SK-N-SH (cell line): ENCODE data around the gene ZNF546. TPM values are rescaled to one million over a fixed set of nuclear protein-coding genes. Genes with fewer than 3 reads are reported as not detected.

Experiments used
- CTCF ChIA-PET: fragments of 300-600, 350-600 bp; formaldehyde crosslinking; extraction: SDS; loops from one replicate; lab custom pipeline; 2021; lab: Yijun Ruan, JAX
- POLR2A ChIA-PET: fragments of 350-600 bp; sonication (Branson Sonifier 250); formaldehyde crosslinking; extraction: SDS; loops from one replicate; lab custom pipeline; 2020; ENCODE audit warnings: antibody characterized with exemption, inconsistent platforms; lab: Yijun Ruan, JAX
- DNase-seq: peaks from one replicate; pipeline ENCODE4 v3.0.0; 2012
- H2AFZ ChIP-seq: fragments of 200-600 bp; sonication (generic); 2 replicates; pipeline ENCODE4 v1.8.1; 2016; ENCODE audit warnings: antibody characterized with exemption, mild to moderate bottlenecking, low read depth
- H3F3A ChIP-seq: fragments of 200-600 bp; sonication (generic); replicated peaks from 2 replicates; pipeline ENCODE3; 2016; ENCODE audit warnings: antibody characterized with exemption, mild to moderate bottlenecking; ENCODE audit not compliant: insufficient read depth
- H3K27ac ChIP-seq, 2 experiments: fragments of 200-500 bp in 1 of 2; fragments of 200-600 bp in 1 of 2; sonication (Bioruptor generic) in 1 of 2; sonication (generic), shearing (Covaris generic) in 1 of 2; 2 replicates each; pipeline versions ENCODE4 v1.5.1 to v1.6.1; 2014 to 2016; ENCODE audit warnings: low read depth in 2 of 2, inconsistent platforms in 1 of 2, low read length in 1 of 2, mild to moderate bottlenecking in 1 of 2, mixed read lengths in 1 of 2
- H3K27me3 ChIP-seq: fragments of 200-600 bp; sonication (generic), shearing (Covaris generic); 2 replicates; pipeline ENCODE4 v1.6.1; 2016; ENCODE audit warnings: mixed run types; ENCODE audit not compliant: insufficient read depth
- H3K36me3 ChIP-seq, 2 experiments: fragments of 200-500 bp in 1 of 2; fragments of 200-600 bp in 1 of 2; sonication (Bioruptor generic) in 1 of 2; sonication (generic) in 1 of 2; replicated peaks in 1 of 2; 2 replicates each; pipeline versions ENCODE3 to v1.5.1; 2014 to 2016; ENCODE audit warnings: low read length in 1 of 2, mild to moderate bottlenecking in 1 of 2; ENCODE audit not compliant: insufficient read depth in 2 of 2, control insufficient read depth in 1 of 2
- H3K4me1 ChIP-seq, 2 experiments: fragments of 200-500 bp in 1 of 2; fragments of 200-600 bp in 1 of 2; sonication (Bioruptor generic) in 1 of 2; sonication (generic), shearing (Covaris generic) in 1 of 2; 2 replicates each; pipeline versions ENCODE4 v1.5.1 to v1.6.1; 2014 to 2016; ENCODE audit warnings: low read depth in 1 of 2, low read length in 1 of 2, mixed run types in 1 of 2; ENCODE audit not compliant: insufficient read depth in 2 of 2, control insufficient read depth in 1 of 2
- H3K4me2 ChIP-seq: fragments of 200-600 bp; sonication (generic), shearing (Covaris generic); 2 replicates; pipeline ENCODE4 v1.6.1; 2017; ENCODE audit warnings: mixed run types
- H3K4me3 ChIP-seq, 2 experiments: fragments of 200-500 bp in 1 of 2; fragments of 200-600 bp in 1 of 2; sonication (Bioruptor generic) in 1 of 2; sonication (generic), shearing (Covaris generic) in 1 of 2; 2 replicates each; pipeline versions ENCODE4 v1.5.1 to v1.8.1; 2014 to 2016; ENCODE audit warnings: low read depth in 2 of 2, inconsistent platforms in 1 of 2, low read length in 1 of 2, mild to moderate bottlenecking in 1 of 2, mixed read lengths in 1 of 2, moderate library complexity in 1 of 2
- H3K79me2 ChIP-seq: fragments of 200-600 bp; sonication (generic); 2 replicates; pipeline ENCODE4 v1.8.1; 2017; ENCODE audit warnings: mild to moderate bottlenecking; ENCODE audit not compliant: insufficient read depth
- H3K9ac ChIP-seq: fragments of 200-600 bp; sonication (generic); 2 replicates; pipeline ENCODE4 v1.6.1; 2017; ENCODE audit warnings: mixed run types
- H3K9me2 ChIP-seq: fragments of 200-600 bp; sonication (generic); 2 replicates; pipeline ENCODE4 v1.6.1; 2017; ENCODE audit warnings: mixed run types
- H3K9me3 ChIP-seq: fragments of 200-600 bp; sonication (generic); 2 replicates; pipeline ENCODE4 v1.6.1; 2017; ENCODE audit warnings: mixed run types, mild to moderate bottlenecking, moderate library complexity
- H4K20me1 ChIP-seq: fragments of 200-600 bp; sonication (generic); 2 replicates; pipeline ENCODE4 v1.6.1; 2017; ENCODE audit warnings: mild to moderate bottlenecking, mixed run types; ENCODE audit not compliant: insufficient read depth
- CHD2 ChIP-seq: fragments of 150-350 bp; IDR thresholded peaks from 2 replicates; pipeline ENCODE4 v1.6.1; 2018; ENCODE audit warnings: low read length; ENCODE audit not compliant: partially characterized antibody
- CTCF ChIP-seq: fragments of 200-600 bp; sonication (generic); IDR thresholded peaks from 2 replicates; pipeline ENCODE4 v1.6.1; 2017; ENCODE audit warnings: antibody characterized with exemption, mild to moderate bottlenecking, moderate library complexity
- ELF1 ChIP-seq: IDR thresholded peaks from 2 replicates; pipeline ENCODE4 v1.4.0; 2012
- EP300 ChIP-seq, 2 experiments: IDR thresholded peaks; 2 replicates each; pipeline versions ENCODE4 v1.4.0 to v1.6.1; 2012; ENCODE audit warnings: borderline replicate concordance in 1 of 2, low read depth in 1 of 2, low read length in 1 of 2
- EZH2phosphoT487 ChIP-seq: fragments of 200-600 bp; sonication (generic); IDR thresholded peaks from 2 replicates; pipeline ENCODE4 v1.6.1; 2017; ENCODE audit warnings: low read depth, mixed run types, mild to moderate bottlenecking, antibody characterized with exemption, moderate library complexity, borderline replicate concordance
- FOXJ3 ChIP-seq: sonication (generic); formaldehyde crosslinking; IDR thresholded peaks from 2 replicates; pipeline ENCODE4 v1.5.1; 2020; ENCODE audit warnings: mild to moderate bottlenecking, missing genetic modification reagents
- FOXM1 ChIP-seq: IDR thresholded peaks from 2 replicates; pipeline ENCODE4 v1.4.0; 2012; ENCODE audit warnings: low read depth, mild to moderate bottlenecking
- GATA2 ChIP-seq: sonication (generic); formaldehyde crosslinking; IDR thresholded peaks from 2 replicates; pipeline ENCODE4 v1.5.0; 2020; ENCODE audit warnings: mild to moderate bottlenecking, missing genetic modification reagents
- JUND ChIP-seq: IDR thresholded peaks from 2 replicates; pipeline ENCODE4 v1.4.0; 2012
- MAX ChIP-seq: IDR thresholded peaks from 2 replicates; pipeline ENCODE4 v1.4.0; 2012; ENCODE audit warnings: low read depth
- NFIC ChIP-seq: IDR thresholded peaks from 2 replicates; pipeline ENCODE4 v1.4.0; 2012; ENCODE audit warnings: borderline replicate concordance
- NRF1 ChIP-seq: IDR thresholded peaks from 2 replicates; pipeline ENCODE4 v1.6.1; 2012; ENCODE audit warnings: low read depth, mild to moderate bottlenecking, low read length
- POLR2AphosphoS5 ChIP-seq: IDR thresholded peaks from 2 replicates; pipeline ENCODE4 v1.6.1; 2012; ENCODE audit warnings: low read depth, low read length
- RAD21 ChIP-seq: IDR thresholded peaks from 2 replicates; pipeline ENCODE4 v1.6.1; 2012; ENCODE audit warnings: mild to moderate bottlenecking, low read length
- RCOR1 ChIP-seq: fragments of 150-350 bp; IDR thresholded peaks from 2 replicates; pipeline ENCODE4 v1.6.1; 2017; ENCODE audit warnings: antibody characterized with exemption, low read length
- RFX5 ChIP-seq: IDR thresholded peaks from 2 replicates; pipeline ENCODE4 v1.6.1; 2012; ENCODE audit warnings: mild to moderate bottlenecking, improper control_type of control experiment, low read length
- RXRA ChIP-seq: IDR thresholded peaks from 2 replicates; pipeline ENCODE4 v1.4.0; 2012; ENCODE audit warnings: low read depth, mild to moderate bottlenecking, borderline replicate concordance
- SIN3A ChIP-seq: IDR thresholded peaks from 2 replicates; pipeline ENCODE4 v1.6.1; 2012; ENCODE audit warnings: low read depth, mild to moderate bottlenecking, low read length, moderate library complexity, borderline replicate concordance
- TAF1 ChIP-seq: IDR thresholded peaks from 2 replicates; pipeline ENCODE4 v1.6.1; 2012; ENCODE audit warnings: low read depth, mild to moderate bottlenecking, low read length, moderate library complexity, borderline replicate concordance
- TCF12 ChIP-seq: IDR thresholded peaks from 2 replicates; pipeline ENCODE4 v1.4.0; 2012
- USF1 ChIP-seq: IDR thresholded peaks from 2 replicates; pipeline ENCODE4 v1.4.0; 2012; ENCODE audit warnings: low read depth, borderline replicate concordance
- USF2 ChIP-seq: fragments of 150-350 bp; IDR thresholded peaks from 2 replicates; pipeline ENCODE4 v1.6.1; 2017; ENCODE audit warnings: antibody characterized with exemption, low read length, low read depth, borderline replicate concordance
- WGBS: methylation state at CpG from one replicate; pipeline ENCODE4 v1.1.6; 2017; ENCODE audit warnings: low lambda C conversion rate; 5-methylcytosine and 5-hydroxymethylcytosine counted together
- polyA plus RNA-seq, 3 experiments: library from polyadenylated mRNA; depleted of rRNA; stranded (reverse); fragments of >200 nt; gene quantifications; 2 replicates each; pipeline ENCODE4 v1.2.3, GENCODE V29; 2012
- TF ChIP-seq, protein P1 (sequence below): IDR thresholded peaks from 2 replicates; pipeline ENCODE4 v1.4.0; 2012; ENCODE audit warnings: low read depth, borderline replicate concordance

ZNF546 gene
- polyA plus RNA-seq, 1 of the 3 experiments (the other 2 are of a cell fraction) = 0.87 TPM

GRCh38 chr19:39982883-39983282 is 14.0 kb upstream of the ZNF546 start:
- peaks cover 39 to 70% of the 10 kb centered on the region in 2 experiments for H3K36me3 ChIP-seq
- CTCF ChIA-PET = no interaction called here

GRCh38 chr19:39983695-39984300 is 13.1 kb upstream of the ZNF546 start:
- POLR2A ChIA-PET = interaction anchor here (0.8 kb wide), 1 partner anchor 14 kb away, joined by 3 read pairs; no protein-coding TSS in a partner anchor
- H3K36me3 ChIP-seq = peaks cover 30 to 61% of the 10 kb centered on the region in 2 experiments
- 93% methylated on average over 5 of the region's 5 CpGs for WGBS
- H3K9me3 ChIP-seq = peaks cover 27% of the 10 kb centered on the region; the same call in 1 of the 2 replicates
- H3K9ac ChIP-seq = no peak overlapping the region
- peaks cover 38% of the 10 kb centered on the region for H3K79me2 ChIP-seq
- no peak for DNase-seq
- no peaks in the 10 kb centered on the region for H3K9me2 ChIP-seq
- H3F3A ChIP-seq = peaks cover 31% of the 10 kb centered on the region
- H3K27me3 ChIP-seq = no peaks in the 10 kb centered on the region
- CTCF ChIA-PET = no interaction called here
- peaks cover 0 to 12% of the 10 kb centered on the region in 2 experiments; a peak in 1 of 4 replicates for H3K4me1 ChIP-seq
- H3K27ac ChIP-seq = no peak overlapping the region
- H3K4me3 ChIP-seq = no peak overlapping the region; a peak in 1 of 4 replicates
- no peaks in the 10 kb centered on the region for H4K20me1 ChIP-seq
- no peak overlapping the region for H3K4me2 ChIP-seq
- H2AFZ ChIP-seq = no peak overlapping the region
- TF ChIP-seq USF2 (no peak), CTCF (no peak), TCF12 (no peak), RAD21 (no peak), CHD2 (no peak), FOXM1 (no peak), RFX5 (no peak), RXRA (no peak), NRF1 (no peak), RCOR1 (no peak), NFIC (no peak), TAF1 (no peak)

More at GRCh38 chr19:39982883-39983282, 14.0 kb upstream of the ZNF546 start:
- H3K4me2 ChIP-seq = no peak overlapping the region
- peaks cover 26% of the 10 kb centered on the region; the same call in 1 of the 2 replicates for H3K9me3 ChIP-seq
- no peak overlapping the region for H3K9ac ChIP-seq
- H3K4me3 ChIP-seq = no peak overlapping the region
- peaks cover 31% of the 10 kb centered on the region for H3F3A ChIP-seq
- TF ChIP-seq SIN3A = no peak
- TF ChIP-seq NFIC = no peak
- TF ChIP-seq, protein P1, sequence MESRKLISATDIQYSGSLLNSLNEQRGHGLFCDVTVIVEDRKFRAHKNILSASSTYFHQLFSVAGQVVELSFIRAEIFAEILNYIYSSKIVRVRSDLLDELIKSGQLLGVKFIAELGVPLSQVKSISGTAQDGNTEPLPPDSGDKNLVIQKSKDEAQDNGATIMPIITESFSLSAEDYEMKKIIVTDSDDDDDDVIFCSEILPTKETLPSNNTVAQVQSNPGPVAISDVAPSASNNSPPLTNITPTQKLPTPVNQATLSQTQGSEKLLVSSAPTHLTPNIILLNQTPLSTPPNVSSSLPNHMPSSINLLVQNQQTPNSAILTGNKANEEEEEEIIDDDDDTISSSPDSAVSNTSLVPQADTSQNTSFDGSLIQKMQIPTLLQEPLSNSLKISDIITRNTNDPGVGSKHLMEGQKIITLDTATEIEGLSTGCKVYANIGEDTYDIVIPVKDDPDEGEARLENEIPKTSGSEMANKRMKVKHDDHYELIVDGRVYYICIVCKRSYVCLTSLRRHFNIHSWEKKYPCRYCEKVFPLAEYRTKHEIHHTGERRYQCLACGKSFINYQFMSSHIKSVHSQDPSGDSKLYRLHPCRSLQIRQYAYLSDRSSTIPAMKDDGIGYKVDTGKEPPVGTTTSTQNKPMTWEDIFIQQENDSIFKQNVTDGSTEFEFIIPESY = no peak
- TF ChIP-seq TCF12 = no peak
- TF ChIP-seq FOXM1 = no peak
- TF ChIP-seq ELF1 = no peak
- TF ChIP-seq NRF1 = no peak
- TF ChIP-seq RCOR1 = no peak
- no peak for TF ChIP-seq EP300 (IDR thresholded peaks at IDR 0.05; ENCODE audit: borderline replicate concordance in 1 of 2, low read depth in 1 of 2, low read length in 1 of 2)
- no peak for TF ChIP-seq TAF1
- TF ChIP-seq JUND = no peak
- TF ChIP-seq POLR2AphosphoS5 = no peak
- no peak for TF ChIP-seq RFX5
- TF ChIP-seq MAX = no peak
- TF ChIP-seq USF1 = no peak
- TF ChIP-seq EZH2phosphoT487 = no peak
- no peak for TF ChIP-seq FOXJ3 (CRISPR knock-in tag)
- TF ChIP-seq GATA2 (CRISPR knock-in tag) = no peak
- POLR2A ChIA-PET = no interaction called here
- peaks cover 34% of the 10 kb centered on the region for H3K79me2 ChIP-seq
- H2AFZ ChIP-seq = no peak overlapping the region
- H3K9me2 ChIP-seq = no peaks in the 10 kb centered on the region
- no peaks in the 10 kb centered on the region for H4K20me1 ChIP-seq
- H3K27me3 ChIP-seq = no peaks in the 10 kb centered on the region
- DNase-seq = no peak
- H3K27ac ChIP-seq = no peak overlapping the region
- peaks cover 0 to 12% of the 10 kb centered on the region in 2 experiments; a peak in 1 of 4 replicates for H3K4me1 ChIP-seq
- 93% methylated on average over 1 of the region's 1 CpG for WGBS
